ENCODE measurements around the gene SEMA4G. TPM values are rescaled to one million over a fixed set of nuclear protein-coding genes. Genes with fewer than 3 reads are reported as not detected.

Gene SEMA4G
- total RNA-seq, 1 experiment from 2014 or later = 29.4 TPM

DNA sequence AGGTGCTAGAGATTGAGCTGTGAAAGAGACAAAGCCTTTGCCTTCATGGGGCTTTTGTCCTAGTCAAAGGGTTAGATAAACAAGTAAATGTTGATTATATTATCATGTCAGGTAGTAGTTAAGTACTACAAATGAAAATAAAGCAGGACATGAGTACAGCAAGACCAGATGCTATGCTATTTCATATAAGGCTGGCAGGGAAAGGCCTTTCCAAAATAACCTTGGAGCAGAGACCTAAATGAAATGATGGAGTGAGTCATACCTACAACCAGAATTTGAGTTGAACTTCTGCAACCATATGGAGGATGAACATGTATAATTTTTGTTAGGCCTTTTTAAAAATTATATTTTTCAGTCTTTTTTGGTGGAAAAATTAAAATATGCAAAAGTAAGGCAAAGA, 23.6 kb upstream of the SEMA4G start:
- BruUV-seq (replicated peaks) = no TSS peak
- H3K36me3 ChIP-seq (ENCODE audit: control insufficient read depth in 1 of 2, insufficient read depth in 2 of 2, low read length in 2 of 2) = peaks cover 53 to 66% of the 10 kb centered on the region in 2 experiments
- H3K9me2 ChIP-seq (ENCODE audit: insufficient read depth) = no peaks in the 10 kb centered on the region
- no peak overlapping the region for H2AFZ ChIP-seq (ENCODE audit: low read depth, low read length, poor library complexity, severe bottlenecking)
- H3K79me2 ChIP-seq (ENCODE audit: insufficient read depth, low read length) = no peaks in the 10 kb centered on the region
- TF ChIP-seq CBX3 (IDR thresholded peaks at IDR 0.05; ENCODE audit: low read depth) (no peak), JUND (IDR thresholded peaks at IDR 0.05) (no peak), FOSL1 (IDR thresholded peaks at IDR 0.05; ENCODE audit: low read depth) (no peak)
- TF ChIP-seq, protein P1, sequence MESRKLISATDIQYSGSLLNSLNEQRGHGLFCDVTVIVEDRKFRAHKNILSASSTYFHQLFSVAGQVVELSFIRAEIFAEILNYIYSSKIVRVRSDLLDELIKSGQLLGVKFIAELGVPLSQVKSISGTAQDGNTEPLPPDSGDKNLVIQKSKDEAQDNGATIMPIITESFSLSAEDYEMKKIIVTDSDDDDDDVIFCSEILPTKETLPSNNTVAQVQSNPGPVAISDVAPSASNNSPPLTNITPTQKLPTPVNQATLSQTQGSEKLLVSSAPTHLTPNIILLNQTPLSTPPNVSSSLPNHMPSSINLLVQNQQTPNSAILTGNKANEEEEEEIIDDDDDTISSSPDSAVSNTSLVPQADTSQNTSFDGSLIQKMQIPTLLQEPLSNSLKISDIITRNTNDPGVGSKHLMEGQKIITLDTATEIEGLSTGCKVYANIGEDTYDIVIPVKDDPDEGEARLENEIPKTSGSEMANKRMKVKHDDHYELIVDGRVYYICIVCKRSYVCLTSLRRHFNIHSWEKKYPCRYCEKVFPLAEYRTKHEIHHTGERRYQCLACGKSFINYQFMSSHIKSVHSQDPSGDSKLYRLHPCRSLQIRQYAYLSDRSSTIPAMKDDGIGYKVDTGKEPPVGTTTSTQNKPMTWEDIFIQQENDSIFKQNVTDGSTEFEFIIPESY (IDR thresholded peaks at IDR 0.05; ENCODE audit: extremely low read depth, insufficient replicate concordance, low read length) = no peak
- TF ChIP-seq, protein P2, sequence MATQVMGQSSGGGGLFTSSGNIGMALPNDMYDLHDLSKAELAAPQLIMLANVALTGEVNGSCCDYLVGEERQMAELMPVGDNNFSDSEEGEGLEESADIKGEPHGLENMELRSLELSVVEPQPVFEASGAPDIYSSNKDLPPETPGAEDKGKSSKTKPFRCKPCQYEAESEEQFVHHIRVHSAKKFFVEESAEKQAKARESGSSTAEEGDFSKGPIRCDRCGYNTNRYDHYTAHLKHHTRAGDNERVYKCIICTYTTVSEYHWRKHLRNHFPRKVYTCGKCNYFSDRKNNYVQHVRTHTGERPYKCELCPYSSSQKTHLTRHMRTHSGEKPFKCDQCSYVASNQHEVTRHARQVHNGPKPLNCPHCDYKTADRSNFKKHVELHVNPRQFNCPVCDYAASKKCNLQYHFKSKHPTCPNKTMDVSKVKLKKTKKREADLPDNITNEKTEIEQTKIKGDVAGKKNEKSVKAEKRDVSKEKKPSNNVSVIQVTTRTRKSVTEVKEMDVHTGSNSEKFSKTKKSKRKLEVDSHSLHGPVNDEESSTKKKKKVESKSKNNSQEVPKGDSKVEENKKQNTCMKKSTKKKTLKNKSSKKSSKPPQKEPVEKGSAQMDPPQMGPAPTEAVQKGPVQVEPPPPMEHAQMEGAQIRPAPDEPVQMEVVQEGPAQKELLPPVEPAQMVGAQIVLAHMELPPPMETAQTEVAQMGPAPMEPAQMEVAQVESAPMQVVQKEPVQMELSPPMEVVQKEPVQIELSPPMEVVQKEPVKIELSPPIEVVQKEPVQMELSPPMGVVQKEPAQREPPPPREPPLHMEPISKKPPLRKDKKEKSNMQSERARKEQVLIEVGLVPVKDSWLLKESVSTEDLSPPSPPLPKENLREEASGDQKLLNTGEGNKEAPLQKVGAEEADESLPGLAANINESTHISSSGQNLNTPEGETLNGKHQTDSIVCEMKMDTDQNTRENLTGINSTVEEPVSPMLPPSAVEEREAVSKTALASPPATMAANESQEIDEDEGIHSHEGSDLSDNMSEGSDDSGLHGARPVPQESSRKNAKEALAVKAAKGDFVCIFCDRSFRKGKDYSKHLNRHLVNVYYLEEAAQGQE (IDR thresholded peaks at IDR 0.05; ENCODE audit: low read depth) = no peak
- H3K4me1 ChIP-seq (ENCODE audit: control insufficient read depth in 1 of 2, insufficient read depth in 2 of 2, low read length in 2 of 2) = no peaks in the 10 kb centered on the region
- H3K27ac ChIP-seq (ENCODE audit: low read depth, low read length) = no peak overlapping the region
- H3K27me3 ChIP-seq (ENCODE audit: insufficient read depth, low read length) = no peaks in the 10 kb centered on the region
- ChIA-PET POLR2A (no interaction called here), CTCF (interaction anchor here (3.3 kb wide), 1 partner anchor 11 kb away, joined by 15 read pairs; no protein-coding TSS in a partner anchor), RAD21 (ENCODE audit: low non-redundant PET in 1 of 2, low total read pairs in 2 of 2, uncharacterized antibody in 2 of 2, unreplicated experiment in 2 of 2) (no interaction called here)
- H3K4me3 ChIP-seq (replicated peaks in 1 of 2; ENCODE audit: low read depth in 1 of 2, low read length in 2 of 2) = no peak overlapping the region
- H4K20me1 ChIP-seq (ENCODE audit: insufficient read depth) = no peaks in the 10 kb centered on the region
- intact Hi-C loops (cut with micrococcal nuclease) = no loop called here
- H3K9ac ChIP-seq (ENCODE audit: low read length) = no peak overlapping the region
- no peak overlapping the region for H3K4me2 ChIP-seq (ENCODE audit: low read length)
- H3K9me3 ChIP-seq (ENCODE audit: control insufficient read depth in 1 of 2, insufficient read depth in 1 of 2, low read depth in 1 of 2, low read length in 2 of 2) = no peaks in the 10 kb centered on the region
- DNase-seq (ENCODE audit: low read depth, low spot score) = no peak
- ATAC-seq = no peak

Data from HCT116 (cell line).